RWPE2 (cell line): ENCODE measurements around the gene GLUD1.
"Not testable (repeated sequence)": the region's sequence is repeated elsewhere in the genome, so short reads cannot be mapped to it uniquely, and the experiment has no call there.

ENCODE experiments used
- ATAC-seq: fragments of 200-7000 bp; cut with Tn5 transposase; 3 replicates; pipeline ENCODE4 v1.9.1; 2021; ENCODE audit warnings: low read depth
- DNase-seq: peaks from one replicate; pipeline ENCODE4 v3.0.0-alpha.2; 2020; ENCODE audit warnings: low spot score
- H3K27ac ChIP-seq: fragments of 450-650 bp; 2 replicates; pipeline ENCODE4 v1.5.1; 2017; ENCODE audit warnings: mild to moderate bottlenecking; ENCODE audit not compliant: poor library complexity, severe bottlenecking
- H3K27me3 ChIP-seq: fragments of 250-450 bp; sonication (Bioruptor Pico); 2 replicates; pipeline ENCODE4 v1.5.1; 2021; ENCODE audit warnings: mild to moderate bottlenecking, moderate library complexity; ENCODE audit not compliant: insufficient read depth, poor library complexity, severe bottlenecking
- H3K36me3 ChIP-seq: fragments of 250-450 bp; sonication (Bioruptor Pico); 2 replicates; pipeline ENCODE4 v1.5.1; 2020; ENCODE audit warnings: low read depth, mild to moderate bottlenecking, moderate library complexity
- H3K4me1 ChIP-seq: fragments of 250-450 bp; sonication (Bioruptor Pico); 2 replicates; pipeline ENCODE4 v1.5.1; 2021; ENCODE audit warnings: mild to moderate bottlenecking, moderate library complexity; ENCODE audit not compliant: insufficient read depth, poor library complexity, severe bottlenecking
- H3K4me3 ChIP-seq: fragments of 250-450 bp; sonication (Bioruptor Pico); 2 replicates; pipeline ENCODE4 v1.5.1; 2021; ENCODE audit warnings: mild to moderate bottlenecking, moderate library complexity; ENCODE audit not compliant: severe bottlenecking
- H3K9me3 ChIP-seq: fragments of 250-450 bp; sonication (Bioruptor Pico); 2 replicates; pipeline ENCODE4 v1.5.1; 2021; ENCODE audit warnings: mild to moderate bottlenecking, moderate library complexity; ENCODE audit not compliant: severe bottlenecking
- CTCF ChIP-seq: fragments of 450-650 bp; IDR thresholded peaks from one replicate; pipeline ENCODE4 v1.5.1; 2017; ENCODE audit warnings: mild to moderate bottlenecking, moderate library complexity; ENCODE audit not compliant: poor library complexity, severe bottlenecking

The GLUD1 gene

GRCh38 chr10:87038786-87039185, 55.9 kb downstream of the GLUD1 start:
- no peak overlapping the region for H3K27ac ChIP-seq
- no peak overlapping the region for H3K4me3 ChIP-seq
- no peaks in the 10 kb centered on the region for H3K9me3 ChIP-seq
- TF ChIP-seq CTCF = no peak
- H3K27me3 ChIP-seq = no peaks in the 10 kb centered on the region
- no peaks in the 10 kb centered on the region for H3K36me3 ChIP-seq
- ATAC-seq (peak; percentile 91), DNase-seq (no peak)
- no peaks in the 10 kb centered on the region for H3K4me1 ChIP-seq

- Histone ChIP-seq H3K4me3 (no peak overlapping the region), H3K36me3 (no peaks in the 10 kb centered on the region), H3K9me3 (no peaks in the 10 kb centered on the region), H3K4me1 (no peaks in the 10 kb centered on the region), H3K27me3 (no peaks in the 10 kb centered on the region), H3K27ac (no peak overlapping the region)
- TF ChIP-seq CTCF = no peak
- DNase-seq = no peak
- peak; percentile 19; the same call in 1 of the 3 replicates for ATAC-seq
These were observed 56.3 kb downstream of the GLUD1 start for GRCh38 chr10:87038286-87038717.

GRCh38 chr10:87036623-87037022, 58.0 kb downstream of the GLUD1 start:
- ATAC-seq = no peak
- no peak for TF ChIP-seq CTCF
- no peaks in the 10 kb centered on the region for H3K9me3 ChIP-seq
- no peak for DNase-seq
- H3K27ac ChIP-seq = no peak overlapping the region
- H3K4me3 ChIP-seq = no peak overlapping the region
- H3K27me3 ChIP-seq = no peaks in the 10 kb centered on the region
- no peaks in the 10 kb centered on the region for H3K36me3 ChIP-seq
- H3K4me1 ChIP-seq = no peaks in the 10 kb centered on the region

GRCh38 chr10:87030912-87031635, 63.6 kb downstream of the GLUD1 start:
- ATAC-seq = no peak
- DNase-seq = no peak
- H3K27ac ChIP-seq = no peak overlapping the region
- no peak for TF ChIP-seq CTCF
- H3K9me3 ChIP-seq = no peaks in the 10 kb centered on the region
- no peaks in the 10 kb centered on the region for H3K4me1 ChIP-seq
- no peak overlapping the region for H3K4me3 ChIP-seq
- no peaks in the 10 kb centered on the region for H3K36me3 ChIP-seq
- no peaks in the 10 kb centered on the region for H3K27me3 ChIP-seq

GRCh38 chr10:87030419-87030818, 64.2 kb downstream of the GLUD1 start:
- H3K4me1 ChIP-seq, H3K9me3 ChIP-seq, H3K27ac ChIP-seq: not testable (repeated sequence)

GRCh38 chr10:87026747-87027508, 67.7 kb downstream of the GLUD1 start:
- not testable (repeated sequence) for ATAC-seq, H3K27ac ChIP-seq, H3K36me3 ChIP-seq, H3K27me3 ChIP-seq, H3K9me3 ChIP-seq, H3K4me3 ChIP-seq, H3K4me1 ChIP-seq, DNase-seq

More at GRCh38 chr10:87030419-87030818, 64.2 kb downstream of the GLUD1 start:
- ATAC-seq, H3K4me3 ChIP-seq, DNase-seq, H3K36me3 ChIP-seq, H3K27me3 ChIP-seq: not testable (repeated sequence)

- H3K27ac ChIP-seq = peak overlapping the region; percentile 45
- not testable (repeated sequence) for H3K4me3 ChIP-seq, H3K4me1 ChIP-seq, H3K36me3 ChIP-seq, H3K27me3 ChIP-seq, H3K9me3 ChIP-seq, DNase-seq
- peak; percentile 74 for ATAC-seq
These were observed 69.2 kb downstream of the GLUD1 start for GRCh38 chr10:87025285-87025958.
